HG03457 (cell line): ENCODE data around the gene TSPAN10.
"Not testable (repeated sequence)": the region's sequence is repeated elsewhere in the genome, so short reads cannot be mapped to it uniquely, and the experiment has no call there.

ENCODE experiments used
- ATAC-seq: cut with Tn5 transposase; IDR thresholded peaks from one replicate; pipeline ENCODE4 v1.9.1; 2021; ENCODE audit warnings: moderate number of reproducible peaks; ENCODE audit not compliant: unreplicated experiment

Gene TSPAN10

GRCh38 chr17:81659038-81659437, 22.0 kb downstream of the TSPAN10 start:
- ATAC-seq: no peak

GRCh38 chr17:81660441-81660840, 23.4 kb downstream of the TSPAN10 start:
- ATAC-seq: no peak

GRCh38 chr17:81662002-81662401, 25.0 kb downstream of the TSPAN10 start:
- ATAC-seq: no peak

DNA sequence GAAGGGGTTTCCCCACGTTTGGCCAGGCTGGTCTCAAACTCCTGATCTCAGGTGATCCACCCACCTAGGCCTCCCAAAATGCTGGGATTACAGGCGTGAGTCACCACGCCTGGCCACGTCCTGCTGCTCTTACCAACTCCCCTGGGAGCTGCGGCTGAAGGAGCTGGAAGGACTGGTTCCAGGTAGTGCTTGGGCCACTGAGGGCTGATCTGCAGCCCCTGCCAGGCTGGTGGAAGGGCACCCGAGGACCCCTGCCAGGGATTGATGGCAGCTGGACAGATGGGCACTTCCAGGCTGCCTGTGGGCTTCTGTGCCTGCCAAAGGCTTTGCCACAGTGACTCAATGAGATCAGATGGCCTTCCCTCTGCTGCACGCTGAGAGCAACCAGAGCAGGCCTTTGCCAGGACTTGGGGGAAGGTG, 27.1 kb downstream of the TSPAN10 start:
- ATAC-seq: no peak

DNA sequence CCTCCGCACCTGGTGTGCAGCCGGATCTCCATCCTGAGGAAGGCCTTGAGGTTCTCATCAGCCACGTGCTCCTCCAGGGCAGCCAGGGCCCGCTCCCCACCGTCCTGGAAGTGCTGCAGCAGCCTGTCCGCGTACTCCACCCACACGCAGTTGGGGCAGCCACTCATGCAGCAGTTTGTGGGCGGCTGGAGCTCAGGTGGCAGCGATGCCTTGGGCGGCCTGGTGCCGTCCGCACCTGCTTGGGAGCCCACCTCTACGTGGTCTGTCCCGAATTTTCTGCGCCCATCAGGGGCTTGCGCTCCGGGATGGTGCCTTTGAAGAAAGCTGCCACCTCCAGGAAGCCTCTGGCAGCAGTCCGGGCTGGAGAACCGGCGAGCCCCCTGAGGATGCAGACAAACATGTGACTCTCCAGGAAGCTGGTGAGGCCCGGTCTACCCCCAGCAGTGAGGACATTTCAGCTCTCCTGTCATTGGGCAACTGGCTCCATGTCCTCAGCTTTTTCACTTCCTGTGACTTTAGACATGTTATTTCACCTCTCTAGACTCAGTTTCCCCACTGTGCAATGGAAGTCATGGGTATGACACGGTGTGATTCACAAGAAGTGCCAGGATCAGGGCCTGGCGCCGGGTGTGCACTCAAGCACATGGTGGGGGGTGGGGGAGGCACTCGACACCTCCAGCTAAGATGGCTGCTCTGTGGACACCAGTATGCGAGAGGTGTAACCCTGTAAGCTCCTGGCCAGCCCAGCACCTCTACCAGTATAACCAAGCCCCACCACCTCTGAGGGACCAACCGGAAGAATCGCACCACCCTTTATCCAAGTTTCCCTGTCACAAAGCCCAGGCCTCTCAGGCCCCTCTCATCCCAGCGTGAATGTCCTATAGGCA, 28.5 kb downstream of the TSPAN10 start:
- ATAC-seq: no peak

DNA sequence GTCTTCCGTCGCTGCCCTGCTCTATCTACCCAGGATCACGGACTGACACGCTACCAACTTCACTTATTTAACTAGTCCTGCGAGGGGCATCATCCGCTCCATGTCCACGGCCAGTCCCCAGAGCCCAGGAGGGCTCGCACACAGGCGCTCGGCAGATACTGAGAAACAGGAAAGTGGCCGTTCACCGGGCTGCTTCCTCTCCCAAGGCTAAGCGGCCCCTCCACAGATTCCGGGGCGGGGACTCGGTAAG, 29.0 kb downstream of the TSPAN10 start:
- no peak for ATAC-seq

DNA sequence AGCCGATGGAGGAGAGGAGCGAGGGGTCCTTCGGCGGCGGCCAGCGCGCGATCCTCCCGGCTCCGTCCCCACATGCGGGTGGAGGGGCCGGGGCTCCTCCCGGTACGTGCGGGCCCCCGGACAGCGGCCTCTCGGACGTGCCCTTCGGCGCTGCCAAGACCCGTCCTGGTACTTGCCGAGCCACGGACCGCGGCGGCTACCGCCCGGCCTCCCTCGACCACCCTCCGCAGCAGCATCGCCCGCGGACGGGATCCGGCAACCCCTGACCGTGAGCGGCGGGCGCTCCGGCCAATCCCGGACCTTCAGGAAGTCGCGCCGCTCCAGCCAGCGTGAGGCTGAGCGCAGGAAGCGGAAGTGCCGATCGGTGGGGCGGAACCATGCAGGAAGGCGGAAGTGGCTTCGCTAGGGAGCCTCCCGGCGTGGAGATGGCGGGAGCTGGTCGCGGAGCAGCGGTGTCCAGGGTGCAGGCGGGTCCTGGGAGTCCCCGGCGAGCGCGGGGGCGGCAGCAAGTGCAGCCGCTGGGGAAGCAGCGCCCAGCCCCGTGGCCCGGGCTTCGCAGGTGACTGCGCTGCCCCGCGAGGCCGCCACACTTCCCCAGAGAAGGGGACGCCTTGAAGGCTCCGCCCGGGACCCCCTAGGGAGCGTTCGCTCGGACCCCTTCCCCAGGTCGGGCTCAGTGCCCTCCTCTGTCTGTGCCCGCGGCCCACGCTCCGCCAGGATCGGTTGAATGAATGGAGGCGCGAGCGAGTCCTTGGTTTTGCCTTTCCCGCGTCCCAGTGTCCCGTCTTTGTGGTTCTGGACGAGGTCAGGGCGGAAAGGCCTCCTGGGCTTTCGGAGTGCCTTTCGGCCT, 29.6 kb downstream of the TSPAN10 start, which contains the start of the genes CCDC137 and OXLD1:
Gene CCDC137, plus strand, starts transcription at position 396 of the 850 bp plus-strand sequence. Its CDS starts 30 bp downstream, at position 426.
Gene OXLD1, minus strand, starts transcription at position 264 of the 850 bp plus-strand sequence. Its CDS starts 28 bp downstream, at position 236.
- ATAC-seq: peak; percentile 82

DNA sequence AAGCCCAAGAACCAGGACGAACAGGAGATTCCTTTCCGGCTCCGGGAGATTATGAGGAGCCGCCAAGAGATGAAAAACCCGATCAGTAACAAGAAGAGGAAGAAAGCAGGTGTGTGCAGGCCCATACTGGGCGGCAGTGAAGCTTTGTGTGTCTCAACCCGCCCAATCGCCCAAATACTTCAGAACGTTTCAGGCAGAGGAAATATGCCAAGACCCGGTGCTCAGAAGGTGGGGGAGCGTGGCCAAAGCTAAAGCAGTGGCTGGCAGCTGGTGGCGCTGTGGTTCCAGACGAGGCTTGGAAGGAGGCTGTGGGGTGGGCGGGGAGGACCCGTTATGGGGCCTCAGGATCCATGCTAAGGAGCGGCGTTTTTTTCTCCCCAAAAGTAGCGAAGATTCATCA, 30.8 kb downstream of the TSPAN10 start:
- ATAC-seq: no peak

- ATAC-seq: no peak
Observed at GRCh38 chr17:81672504-81672903, 35.5 kb downstream of the TSPAN10 start.

DNA sequence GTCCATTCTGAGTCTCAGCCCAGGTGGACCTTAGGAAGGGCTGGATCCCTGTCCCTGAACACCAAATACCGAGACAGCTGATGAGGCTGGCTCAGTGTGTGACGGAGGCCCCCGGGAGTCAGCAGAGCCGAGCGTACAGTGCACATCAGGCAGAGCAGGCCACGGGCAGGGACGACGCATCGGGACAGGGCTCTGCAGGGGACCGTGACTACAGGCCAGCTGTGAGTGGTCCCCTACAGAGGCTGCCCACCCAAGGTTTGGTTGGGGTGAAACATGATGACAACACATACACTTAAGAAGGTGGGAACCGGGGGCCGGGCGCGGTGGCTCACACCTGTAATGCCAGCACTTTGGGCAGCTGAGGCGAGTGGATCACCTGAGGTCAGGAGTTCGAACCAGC, 36.0 kb downstream of the TSPAN10 start:
- no peak for ATAC-seq

DNA sequence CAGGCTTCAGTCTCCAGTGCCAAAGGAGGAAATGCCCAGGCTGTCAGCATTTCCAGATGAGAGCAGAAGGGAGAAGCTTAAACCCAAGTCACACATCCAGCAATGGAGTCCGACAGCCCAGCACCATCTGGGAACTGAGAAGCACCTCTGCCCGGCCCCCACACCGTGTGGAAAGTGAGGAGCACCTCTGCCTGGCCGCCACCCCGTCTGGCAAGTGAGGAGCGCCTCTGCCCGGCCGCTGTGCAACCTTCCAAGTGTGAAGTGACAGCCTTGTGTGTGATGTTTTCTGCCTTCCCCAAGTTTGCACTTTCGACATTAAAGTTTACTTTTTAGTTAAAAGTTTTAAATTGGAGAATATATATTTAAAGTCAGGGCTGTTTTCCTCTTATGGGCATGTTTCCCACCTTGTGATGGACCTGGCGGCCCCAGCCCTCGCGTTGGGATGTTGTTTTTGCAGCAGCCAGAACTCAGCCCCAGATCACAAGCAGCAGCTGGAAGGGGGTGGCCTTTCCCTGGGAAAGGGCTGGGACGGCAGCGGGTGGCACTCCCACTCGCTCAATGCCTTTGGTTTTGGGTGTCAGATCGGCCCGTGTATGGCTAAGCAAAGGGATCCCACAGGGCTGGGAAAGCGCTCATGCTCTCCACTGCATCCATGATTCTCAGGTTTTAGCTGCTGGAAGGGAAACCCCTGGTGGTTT, 36.7 kb downstream of the TSPAN10 start:
- no peak for ATAC-seq

DNA sequence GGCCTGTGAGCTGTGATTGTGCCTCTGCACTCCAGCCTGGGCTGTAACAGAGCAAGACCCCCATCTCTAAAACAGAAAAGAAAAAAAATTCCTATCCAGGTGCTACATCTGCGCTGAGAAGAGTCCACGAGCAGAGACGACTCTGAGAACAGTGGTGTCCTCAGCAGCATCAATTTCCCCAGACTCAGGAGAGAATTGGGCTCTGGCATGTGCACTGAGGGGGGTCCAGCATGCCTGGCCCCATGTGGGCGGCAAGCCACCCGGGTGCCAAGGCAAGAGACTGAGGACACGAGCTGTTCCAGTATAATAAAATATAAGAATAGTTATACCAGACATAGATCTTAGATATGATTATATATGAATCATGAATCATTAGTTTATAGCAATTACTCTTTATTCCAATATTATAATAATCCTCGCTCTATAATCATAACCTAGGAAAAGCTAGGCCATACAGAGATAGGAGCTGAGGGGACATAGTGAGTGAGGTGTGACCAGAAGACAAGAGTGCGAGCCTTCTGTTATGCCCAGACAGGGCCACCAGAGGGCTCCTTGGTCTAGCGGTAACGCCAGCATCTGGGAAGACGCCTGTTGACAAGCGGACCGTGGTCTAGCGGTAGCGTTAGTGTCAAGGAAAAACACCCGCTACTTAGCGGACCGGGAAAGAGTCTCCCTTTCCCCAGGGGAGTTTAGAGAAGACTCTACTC, 38.7 kb downstream of the TSPAN10 start:
- not testable (repeated sequence) for ATAC-seq

DNA sequence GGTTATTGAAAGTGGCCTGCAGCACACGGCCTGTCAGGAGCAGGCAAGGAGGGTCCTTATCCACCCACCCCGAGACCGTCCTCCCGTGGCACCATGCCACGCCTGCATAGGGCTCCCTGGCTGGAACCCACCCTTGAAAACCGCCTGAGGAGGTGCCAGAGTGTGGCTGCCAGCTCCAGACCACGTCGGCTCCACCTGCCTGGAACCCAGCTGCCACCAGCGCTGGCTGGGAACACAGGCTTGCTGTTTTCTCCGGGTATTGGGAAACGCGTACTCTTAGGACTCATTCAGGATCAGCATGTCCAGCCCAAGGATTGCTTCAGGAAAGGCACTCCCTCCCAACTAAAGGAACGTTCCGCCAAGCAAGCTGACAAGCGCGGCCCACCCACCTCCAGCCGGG, 39.9 kb downstream of the TSPAN10 start:
- ATAC-seq: no peak

DNA sequence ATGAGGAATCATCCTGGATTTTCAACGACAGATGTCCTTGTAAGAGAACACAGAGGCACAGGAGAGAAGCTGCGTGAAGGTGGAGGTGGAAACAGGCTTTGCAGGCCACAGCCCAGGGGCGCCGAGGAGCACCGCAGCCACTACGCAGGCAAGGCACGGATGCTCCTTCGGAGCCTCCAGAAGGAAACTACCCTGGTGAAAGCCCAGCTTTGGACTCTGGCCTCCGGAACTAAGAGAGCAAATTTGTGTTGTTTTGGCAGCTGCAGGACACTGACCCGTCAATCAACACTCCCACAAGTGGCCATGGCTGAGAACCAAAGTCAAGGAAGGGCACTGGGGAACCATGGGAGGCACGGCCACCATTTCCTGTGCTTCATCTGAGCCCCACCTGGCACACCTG, 43.2 kb downstream of the TSPAN10 start:
- no peak for ATAC-seq

- ATAC-seq: no peak
Observed at GRCh38 chr17:81681672-81682071, 44.7 kb downstream of the TSPAN10 start.

DNA sequence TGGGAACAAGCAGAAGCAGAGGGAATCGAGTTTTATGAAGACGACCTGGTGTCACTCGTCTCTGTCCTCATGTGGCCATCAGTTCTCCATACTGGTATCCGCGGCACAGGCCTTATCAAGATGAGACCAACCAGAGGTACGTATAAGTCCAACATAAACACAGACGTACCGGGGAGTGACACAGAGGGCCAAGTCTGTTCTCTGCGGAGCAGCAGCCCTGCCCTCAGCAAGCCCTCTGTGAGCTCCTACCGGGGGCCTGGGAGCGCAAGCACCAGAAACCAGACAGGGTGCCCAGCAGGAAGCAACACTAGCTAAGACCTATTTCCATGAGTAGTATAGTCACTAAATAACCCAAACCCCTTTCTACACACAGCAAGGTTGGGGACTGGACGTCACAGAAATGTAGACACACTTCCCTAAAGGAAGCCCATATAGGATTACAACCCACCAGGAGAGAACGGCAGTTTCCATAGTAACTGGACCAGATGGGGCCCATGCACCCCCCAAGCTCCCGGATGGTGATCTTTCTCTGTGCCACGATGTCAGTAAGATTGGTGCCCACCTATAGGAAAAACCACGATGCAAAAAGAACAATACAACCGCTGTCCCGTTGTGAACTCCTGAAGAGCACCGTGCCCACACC, 45.7 kb downstream of the TSPAN10 start:
- no peak for ATAC-seq

- ATAC-seq: no peak
Observed at GRCh38 chr17:81683208-81683583, 46.2 kb downstream of the TSPAN10 start.

- ATAC-seq: peak; percentile 85
Observed at GRCh38 chr17:81683584-81684441, 46.8 kb downstream of the TSPAN10 start, which contains the start of the genes ARL16 and HGS. Gene ARL16 (minus strand): TSS chr17:81683797. CDS start chr17:81683753, 44 bp downstream. Gene HGS (plus strand): TSS chr17:81684011. CDS start chr17:81684067, 56 bp downstream.

DNA sequence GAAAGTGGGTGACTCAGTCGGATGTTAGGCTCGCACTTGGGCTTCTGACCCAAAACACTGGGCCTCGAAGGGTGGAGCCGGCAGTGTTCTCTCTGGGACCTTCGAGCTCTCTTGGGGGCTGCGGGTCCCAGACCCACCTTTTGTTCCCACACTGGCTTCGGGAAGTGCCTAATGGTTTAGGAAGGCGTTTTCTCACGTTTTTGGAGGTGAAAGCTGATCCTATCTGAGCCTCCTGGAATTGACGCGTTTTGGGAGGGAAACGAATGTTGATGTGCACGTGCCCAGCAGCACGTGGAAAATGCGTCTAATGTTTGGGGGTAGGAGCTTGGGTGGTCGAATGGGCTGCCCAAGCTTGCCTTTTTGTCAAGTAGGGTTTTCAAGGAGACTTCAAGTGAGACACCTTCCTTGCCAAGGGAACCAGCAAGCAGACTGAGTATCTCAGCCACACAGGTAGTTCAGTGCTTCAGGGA, 47.5 kb downstream of the TSPAN10 start:
- ATAC-seq: no peak
